Activated T-helper 9 cell treated with anti-CD3 and anti-CD28 coated beads, Interleukin-2, amount 50 U/mL, for 16 hours (primary cell): ENCODE results near the gene AMPH.
"Not testable (repeated sequence)": the region's sequence is repeated elsewhere in the genome, so short reads cannot be mapped to it uniquely, and the experiment has no call there.

ENCODE experiments used
- DNase-seq: peaks from one replicate; pipeline ENCODE4 v3.0.0-alpha.2; 2020; ENCODE audit warnings: low read depth

Gene AMPH

DNA sequence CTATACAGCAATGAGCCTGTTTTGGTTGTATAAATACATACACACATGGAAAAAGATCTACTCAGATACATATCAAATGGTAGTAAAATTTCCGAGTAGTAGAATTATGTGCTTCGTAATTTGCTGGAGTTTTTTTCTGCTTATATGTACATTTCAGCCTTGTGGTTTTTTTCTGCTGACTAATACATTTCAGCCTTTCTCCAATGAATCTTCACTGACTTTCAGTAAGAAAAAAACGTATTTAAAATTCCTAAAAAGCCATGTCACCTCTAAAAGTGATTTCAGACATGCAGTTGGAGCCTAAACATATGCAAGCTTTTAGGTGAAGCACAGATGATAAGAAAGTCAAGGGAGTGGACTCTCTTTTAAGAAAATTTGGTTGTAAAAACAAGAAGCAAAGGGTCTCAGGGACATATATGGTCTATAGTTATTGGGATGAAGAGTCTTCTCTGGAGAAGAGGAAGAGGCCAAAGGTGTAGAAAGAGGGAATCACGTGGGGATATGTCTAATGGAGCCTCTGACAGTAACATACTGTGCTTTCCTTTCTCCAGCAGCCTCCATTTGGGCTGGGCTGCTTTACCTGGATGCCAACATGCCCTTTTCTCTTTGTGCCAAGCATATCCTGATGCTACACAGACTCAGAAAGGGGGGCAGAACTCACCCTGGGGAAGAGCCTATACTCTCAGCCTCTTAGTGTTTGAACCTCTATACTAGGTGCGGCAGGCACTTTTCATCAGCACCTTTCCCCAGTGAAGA lies 2.4 kb downstream of the AMPH start:
- DNase-seq: no peak

DNA sequence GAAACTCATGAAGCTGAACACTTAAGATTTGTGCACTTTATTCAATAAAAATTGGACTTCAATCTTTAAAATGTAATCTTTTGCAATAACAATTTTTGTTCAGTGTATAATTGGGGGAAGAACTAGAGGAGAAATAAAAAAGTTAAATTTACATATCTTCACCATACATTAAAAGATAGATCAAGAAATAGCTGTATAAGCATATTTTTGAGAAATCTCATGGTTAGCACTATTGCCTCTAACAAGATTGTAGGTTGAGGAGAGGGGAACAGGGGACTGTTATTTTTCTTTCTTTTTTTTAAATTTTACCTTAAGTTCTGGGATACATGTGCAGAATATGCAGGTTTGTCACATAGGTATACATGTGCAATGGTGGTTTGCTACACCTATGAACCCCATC lies 5.3 kb downstream of the AMPH start:
- no peak for DNase-seq

DNA sequence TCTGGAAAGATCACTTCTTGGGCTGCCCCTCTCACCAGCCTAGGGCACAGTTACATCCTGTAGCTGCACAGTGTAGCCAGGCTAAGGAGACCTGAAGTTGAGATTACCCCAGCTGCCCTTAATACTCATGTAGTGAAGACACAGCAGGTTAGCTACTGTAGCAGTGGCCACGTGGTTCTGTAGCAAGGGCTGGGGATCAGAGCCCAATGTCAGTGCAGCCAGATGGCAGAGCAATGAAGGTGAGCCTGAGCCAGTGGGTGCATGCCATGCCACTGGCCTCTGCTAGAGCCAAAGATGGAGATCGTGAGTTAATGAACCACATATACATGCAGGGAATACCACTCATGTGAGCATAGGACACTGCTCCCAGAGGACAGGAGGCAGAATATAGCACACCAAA lies 15.5 kb downstream of the AMPH start:
- no peak for DNase-seq

- DNase-seq: no peak
These were observed 23.7 kb downstream of the AMPH start for GRCh38 chr7:38607466-38607865.

GRCh38 chr7:38600741-38601140 lies 30.4 kb downstream of the AMPH start:
- DNase-seq: no peak

GRCh38 chr7:38594949-38595348 lies 36.2 kb downstream of the AMPH start:
- DNase-seq: no peak

DNA sequence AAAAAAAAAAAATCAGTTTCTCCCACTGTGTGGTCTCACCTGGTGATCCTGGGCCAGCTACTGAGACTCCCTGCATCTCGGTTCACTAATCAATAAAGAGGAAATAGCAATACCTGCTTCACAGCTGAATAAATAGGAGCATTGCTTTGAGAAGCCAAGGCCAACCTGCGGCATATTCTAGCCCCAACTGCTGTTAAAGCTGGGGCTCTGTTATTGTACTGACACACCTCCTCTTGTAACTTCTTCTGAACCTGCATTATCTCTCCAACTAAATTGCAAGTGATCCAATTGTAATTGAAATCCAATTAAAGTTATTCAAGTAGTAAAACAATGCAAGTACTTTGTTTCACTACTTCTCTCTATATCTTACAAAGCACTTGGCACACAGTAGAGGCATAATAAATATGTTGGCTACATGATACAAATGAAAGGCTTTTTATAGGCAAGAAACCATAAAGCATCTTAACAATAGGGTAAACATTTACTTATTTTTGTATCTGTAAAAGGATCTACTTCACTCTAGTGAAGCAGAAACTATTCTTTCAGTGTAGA lies 38.4 kb downstream of the AMPH start:
- DNase-seq: no peak

GRCh38 chr7:38585572-38586354 lies 45.4 kb downstream of the AMPH start:
- no peak for DNase-seq

DNA sequence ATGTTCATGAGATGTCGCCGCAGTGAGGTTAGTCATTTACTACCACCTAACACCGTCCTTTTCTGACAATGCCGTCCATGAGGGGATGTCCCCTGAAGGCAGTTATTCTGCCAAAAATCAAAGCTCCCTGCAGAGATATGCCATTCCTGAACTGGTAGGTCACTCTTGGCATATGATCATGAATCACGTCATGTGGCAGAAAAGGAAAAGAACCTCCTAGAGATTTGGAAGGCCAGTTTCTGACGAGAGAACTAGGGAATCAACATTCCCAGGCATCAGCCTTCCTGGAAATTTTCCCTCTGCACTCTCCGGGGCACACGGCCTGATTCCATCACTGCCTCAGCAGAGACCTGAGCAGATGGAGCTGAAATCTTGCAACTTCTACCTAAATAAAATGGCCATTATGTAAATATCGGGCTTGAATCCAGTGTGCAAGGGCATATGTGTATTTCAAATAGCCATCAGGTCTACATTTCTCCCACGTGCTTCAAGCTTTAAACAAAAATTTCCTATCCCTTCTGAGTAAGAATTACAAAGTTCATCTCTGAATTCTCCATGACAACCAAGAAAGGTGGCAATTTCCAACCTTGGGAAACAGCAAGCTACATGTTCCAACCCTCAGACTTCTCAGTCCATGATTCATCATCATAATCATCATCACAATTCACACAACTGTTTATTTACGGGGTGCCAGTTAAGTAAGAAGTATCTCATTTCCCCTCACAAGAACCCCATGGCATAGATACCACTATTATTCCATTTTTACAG lies 46.5 kb downstream of the AMPH start:
- no peak for DNase-seq

DNA sequence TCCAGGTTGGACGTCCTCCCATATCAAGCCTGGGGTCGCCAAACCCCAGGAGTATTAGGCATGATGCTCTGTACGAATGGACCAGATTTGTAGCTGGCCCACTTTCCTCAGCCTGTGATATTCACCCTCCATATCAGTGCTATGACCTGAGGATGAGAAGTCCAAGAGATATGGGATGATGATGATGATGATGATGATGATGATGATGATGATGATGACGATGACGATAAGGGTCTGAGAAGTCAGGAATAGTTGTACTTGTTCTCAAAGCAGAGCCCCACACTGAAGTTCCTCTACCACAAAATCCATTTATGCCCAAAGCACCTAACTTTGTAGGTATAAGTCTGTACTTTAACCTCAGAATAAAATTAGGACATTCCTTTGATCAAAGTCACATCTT lies 50.7 kb downstream of the AMPH start:
- no peak for DNase-seq

GRCh38 chr7:38574086-38574485 lies 57.1 kb downstream of the AMPH start:
- DNase-seq: no peak

DNA sequence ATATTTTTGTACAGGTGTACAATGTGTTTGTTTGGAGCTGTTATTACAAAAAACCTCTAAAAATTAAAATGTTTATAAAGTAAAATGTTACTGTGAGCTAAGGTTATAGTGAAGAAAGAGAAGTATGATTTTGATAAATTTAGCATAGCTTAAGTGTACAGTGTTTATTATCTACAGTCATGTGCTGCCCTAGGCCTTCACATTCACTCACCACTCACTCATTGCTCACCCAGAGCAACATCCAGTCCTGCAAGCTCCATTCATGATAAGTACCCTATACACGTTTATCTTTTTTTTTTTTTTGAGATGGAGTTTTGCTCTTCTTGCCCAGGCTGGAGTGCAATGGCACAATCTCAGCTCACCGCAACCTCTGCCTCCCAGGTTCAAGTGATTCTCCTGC lies 59.6 kb downstream of the AMPH start:
- not testable (repeated sequence) for DNase-seq

DNA sequence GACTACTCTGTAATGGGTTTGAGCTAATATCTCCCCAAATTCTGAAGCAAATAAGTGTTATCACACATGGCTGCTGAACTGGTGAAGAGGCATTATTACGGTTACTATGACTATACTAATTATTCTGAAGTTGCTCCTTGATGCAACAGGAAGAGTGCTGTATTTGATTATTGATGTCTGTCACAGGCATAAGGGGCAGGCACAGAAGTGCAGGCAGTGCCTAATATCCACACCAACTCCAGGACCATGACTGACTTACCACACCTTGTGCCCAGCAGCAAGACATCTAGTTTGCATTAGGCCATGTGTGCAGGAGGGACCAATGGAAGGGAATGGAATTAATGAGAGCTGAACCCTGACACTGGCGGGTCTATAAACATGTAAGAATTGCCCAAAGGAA lies 62.7 kb downstream of the AMPH start:
- DNase-seq: no peak

GRCh38 chr7:38565289-38565688 lies 65.9 kb downstream of the AMPH start:
- DNase-seq: no peak

DNA sequence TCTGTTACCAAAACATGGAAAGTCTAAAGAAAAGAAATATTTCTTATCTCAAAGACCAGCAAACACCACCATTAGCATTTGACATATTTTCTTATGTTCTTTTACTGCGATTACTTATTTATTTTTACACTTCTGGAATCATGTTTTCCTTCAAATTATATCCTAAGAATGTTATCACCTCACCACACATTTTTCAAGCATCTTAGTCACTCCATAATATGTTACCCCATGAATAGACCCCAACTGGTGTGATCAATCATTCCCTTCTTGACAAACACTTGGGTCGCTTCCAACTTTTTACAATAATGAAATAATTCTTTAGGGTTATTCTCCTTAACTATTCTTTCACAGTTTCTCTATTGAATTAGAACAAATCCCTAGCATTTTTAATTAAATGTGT lies 67.4 kb downstream of the AMPH start:
- no peak for DNase-seq

DNA sequence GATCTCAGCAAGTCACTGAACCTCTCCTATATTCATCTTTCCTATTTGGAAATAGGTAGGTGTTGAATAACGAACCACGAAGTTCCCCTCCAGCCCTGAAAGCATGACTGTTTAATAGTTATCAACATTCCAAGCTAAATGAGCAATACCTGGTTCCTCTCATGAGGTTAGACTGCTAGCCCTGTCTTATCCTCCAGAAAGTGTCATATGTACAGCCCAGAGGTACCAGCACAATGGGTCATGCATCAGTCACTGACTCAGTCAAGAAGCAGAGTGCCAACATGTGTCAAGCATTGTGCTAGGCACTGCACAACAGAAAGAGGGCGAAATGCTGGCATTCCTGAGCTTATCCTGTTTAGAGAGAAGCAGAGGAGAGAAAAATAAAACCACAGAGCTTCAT lies 70.0 kb downstream of the AMPH start:
- DNase-seq: no peak

GRCh38 chr7:38558761-38559345 lies 72.3 kb downstream of the AMPH start:
- DNase-seq: no peak

DNA sequence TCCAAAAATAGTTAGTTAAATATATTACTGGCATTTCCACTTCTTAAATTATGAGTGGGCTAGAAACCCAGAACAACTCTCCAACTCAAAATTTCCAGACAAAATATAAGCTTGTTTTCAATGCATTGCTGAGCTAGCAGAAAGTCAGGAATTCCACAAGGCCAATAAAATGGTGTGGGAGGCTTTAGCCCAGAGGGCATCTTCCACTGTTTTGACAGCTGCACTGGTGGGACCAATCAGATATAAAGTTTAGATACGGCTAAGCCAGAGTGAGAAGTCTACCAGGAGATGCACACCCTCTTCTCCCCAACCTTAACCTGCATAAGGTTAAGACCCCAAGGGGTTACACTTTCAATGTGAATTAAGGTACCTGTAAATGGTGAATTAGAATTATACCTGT lies 76.6 kb downstream of the AMPH start:
- no peak for DNase-seq

DNA sequence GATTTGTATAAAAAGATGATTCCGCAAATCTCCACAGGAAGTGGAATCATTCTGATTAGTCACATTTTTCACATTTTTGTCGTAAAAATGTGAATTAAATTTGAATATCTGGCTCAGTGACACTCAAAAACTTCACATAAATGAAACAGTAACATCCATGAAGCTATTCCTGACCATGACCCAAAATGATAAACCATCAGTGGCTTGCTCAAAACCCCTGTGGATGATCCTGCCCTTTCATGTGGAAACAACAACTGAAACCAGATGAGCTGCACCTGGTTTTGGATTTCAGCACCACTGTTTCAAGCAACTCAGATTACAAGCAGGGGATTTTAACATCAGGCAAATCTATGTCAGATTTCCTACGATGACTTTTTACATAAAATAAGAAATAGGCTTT lies 80.3 kb downstream of the AMPH start:
- no peak for DNase-seq

DNA sequence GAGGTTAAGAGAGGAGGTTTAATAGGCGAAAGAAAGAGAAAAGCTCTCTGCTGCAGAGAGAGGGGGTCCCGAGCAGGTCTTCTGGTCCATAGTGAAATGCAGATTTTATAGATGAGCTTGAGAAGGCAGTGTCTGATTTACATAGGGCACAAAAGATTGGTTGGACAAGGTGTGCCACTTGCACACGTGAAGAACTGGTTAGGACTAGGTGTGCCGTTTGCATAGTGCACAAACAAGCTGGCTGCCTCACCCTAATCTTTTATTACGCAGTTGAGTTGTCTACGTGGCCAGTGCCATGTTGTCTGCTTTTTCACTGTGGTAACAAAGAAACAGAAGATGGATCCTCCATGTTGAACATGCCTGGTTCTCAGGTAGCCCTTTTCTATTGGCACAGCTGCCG lies 82.6 kb downstream of the AMPH start:
- DNase-seq: no peak

- DNase-seq: no peak
These were observed 84.4 kb downstream of the AMPH start for GRCh38 chr7:38546763-38547162.

DNA sequence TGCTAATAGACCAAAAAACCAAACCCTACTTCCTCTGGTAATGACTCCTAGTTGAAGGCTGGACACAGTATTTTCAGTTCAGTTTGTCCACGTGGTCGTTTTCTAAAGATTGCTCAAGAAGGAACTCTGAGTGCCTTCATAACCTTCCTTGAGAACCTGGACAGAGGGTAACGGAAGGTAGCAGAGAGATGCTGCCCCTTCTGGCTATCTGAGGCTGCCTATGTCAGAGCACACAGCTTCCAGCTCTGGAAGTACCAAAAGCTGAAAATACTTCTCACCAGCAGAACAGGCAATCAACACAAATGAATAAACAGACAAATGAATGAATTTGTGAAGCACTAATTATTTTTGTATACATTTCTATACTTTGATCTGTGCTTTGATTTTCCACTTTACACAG lies 85.2 kb downstream of the AMPH start:
- no peak for DNase-seq
